ENCODE results near the gene EFEMP2. TPM values are rescaled to one million over a fixed set of nuclear protein-coding genes. Genes with fewer than 3 reads are reported as not detected.
A peak's percentile ranks its signal among the peaks of the same experiment; 100 is the strongest.

EFEMP2 gene
- total RNA-seq, 1 donor from 2014 or later, result 9.2 TPM

DNA sequence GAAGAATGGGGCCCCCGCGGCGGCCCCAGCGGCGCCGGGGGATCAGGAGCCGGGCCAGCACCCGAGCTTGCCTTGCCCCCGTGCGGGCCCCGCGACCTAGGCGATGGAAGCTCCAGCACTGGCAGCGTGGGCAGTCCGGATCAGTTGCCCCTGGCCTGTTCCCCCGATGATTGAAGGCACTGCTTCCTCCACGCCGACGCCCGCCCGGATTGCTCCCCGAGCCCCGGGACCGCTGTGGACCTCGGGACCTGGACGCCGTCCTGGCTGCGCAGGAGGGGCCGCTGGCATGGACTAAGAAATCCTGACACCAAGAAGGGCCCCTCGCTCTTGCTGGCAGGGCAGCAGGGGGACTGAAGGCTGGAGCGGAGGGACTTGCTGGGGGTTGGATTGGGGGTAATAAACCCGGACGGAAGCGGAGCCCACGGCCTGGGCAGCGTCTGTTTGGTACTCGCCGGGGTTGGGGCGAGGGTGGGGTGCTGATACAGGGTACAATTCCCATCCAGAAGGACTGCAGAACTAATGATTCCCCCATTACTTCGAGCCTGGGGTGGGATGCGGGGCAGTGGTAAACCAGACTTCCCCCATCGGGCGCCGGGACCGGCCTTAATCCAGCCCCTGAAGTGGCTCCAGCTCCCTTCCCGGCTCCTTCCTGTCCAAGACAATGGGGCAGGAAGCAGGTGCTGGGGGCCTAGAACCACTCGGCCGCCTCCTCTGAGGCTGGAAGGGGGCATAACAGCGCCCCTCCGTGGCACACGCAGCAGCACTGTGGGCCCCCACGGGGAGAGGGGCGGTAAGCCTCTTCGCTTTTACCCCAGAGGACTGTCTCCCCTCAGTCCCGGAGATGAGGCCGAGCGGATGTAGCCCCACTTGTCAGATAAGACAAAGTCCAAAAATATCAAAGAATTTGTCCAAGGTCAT lies 18.9 kb upstream of the EFEMP2 start:
- peaks cover 14% of the 10 kb centered on the region for H4K20me1 ChIP-seq (ENCODE audit: low read depth)
- no peaks in the 10 kb centered on the region for H3K36me3 ChIP-seq
- peak overlapping the region; percentile 86 for H3K4me3 Mint-ChIP-seq
- peaks cover 50% of the 10 kb centered on the region for H3K4me1 Mint-ChIP-seq
- H3K4me1 ChIP-seq, result peaks cover 24% of the 10 kb centered on the region
- no peaks in the 10 kb centered on the region for H3K9me3 Mint-ChIP-seq
- peak; percentile 79 for DNase-seq (ENCODE audit: low spot score)
- H3K9ac ChIP-seq, result no peak overlapping the region
- peaks cover 10% of the 10 kb centered on the region for H3K27me3 Mint-ChIP-seq (ENCODE audit: insufficient read depth, low read depth)
- no peak overlapping the region for H3K27ac ChIP-seq
- H3K27me3 ChIP-seq, result peaks cover 24% of the 10 kb centered on the region
- H3F3A ChIP-seq (ENCODE audit: low read depth), result peaks cover 45% of the 10 kb centered on the region
- peak overlapping the region; percentile 66 for H3K4me3 ChIP-seq
- peak overlapping the region; percentile 91 for H3K4me2 ChIP-seq
- peak overlapping the region; percentile 15 for H2AFZ ChIP-seq (replicated peaks)
- no peak for TF ChIP-seq EZH2 (IDR thresholded peaks at IDR 0.05)
- TF ChIP-seq, protein P1, sequence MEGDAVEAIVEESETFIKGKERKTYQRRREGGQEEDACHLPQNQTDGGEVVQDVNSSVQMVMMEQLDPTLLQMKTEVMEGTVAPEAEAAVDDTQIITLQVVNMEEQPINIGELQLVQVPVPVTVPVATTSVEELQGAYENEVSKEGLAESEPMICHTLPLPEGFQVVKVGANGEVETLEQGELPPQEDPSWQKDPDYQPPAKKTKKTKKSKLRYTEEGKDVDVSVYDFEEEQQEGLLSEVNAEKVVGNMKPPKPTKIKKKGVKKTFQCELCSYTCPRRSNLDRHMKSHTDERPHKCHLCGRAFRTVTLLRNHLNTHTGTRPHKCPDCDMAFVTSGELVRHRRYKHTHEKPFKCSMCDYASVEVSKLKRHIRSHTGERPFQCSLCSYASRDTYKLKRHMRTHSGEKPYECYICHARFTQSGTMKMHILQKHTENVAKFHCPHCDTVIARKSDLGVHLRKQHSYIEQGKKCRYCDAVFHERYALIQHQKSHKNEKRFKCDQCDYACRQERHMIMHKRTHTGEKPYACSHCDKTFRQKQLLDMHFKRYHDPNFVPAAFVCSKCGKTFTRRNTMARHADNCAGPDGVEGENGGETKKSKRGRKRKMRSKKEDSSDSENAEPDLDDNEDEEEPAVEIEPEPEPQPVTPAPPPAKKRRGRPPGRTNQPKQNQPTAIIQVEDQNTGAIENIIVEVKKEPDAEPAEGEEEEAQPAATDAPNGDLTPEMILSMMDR (IDR thresholded peaks at IDR 0.05), result peak; percentile 52
- no peak for TF ChIP-seq EZH2phosphoT487 (IDR thresholded peaks at IDR 0.05)
- peaks cover 5% of the 10 kb centered on the region for H3K36me3 Mint-ChIP-seq
- H3K27ac Mint-ChIP-seq, result no peak overlapping the region
- H3K79me2 ChIP-seq (ENCODE audit: low read depth), result peaks cover 27% of the 10 kb centered on the region
- H3K9me3 ChIP-seq (ENCODE audit: low read depth), result no peaks in the 10 kb centered on the region

DNA sequence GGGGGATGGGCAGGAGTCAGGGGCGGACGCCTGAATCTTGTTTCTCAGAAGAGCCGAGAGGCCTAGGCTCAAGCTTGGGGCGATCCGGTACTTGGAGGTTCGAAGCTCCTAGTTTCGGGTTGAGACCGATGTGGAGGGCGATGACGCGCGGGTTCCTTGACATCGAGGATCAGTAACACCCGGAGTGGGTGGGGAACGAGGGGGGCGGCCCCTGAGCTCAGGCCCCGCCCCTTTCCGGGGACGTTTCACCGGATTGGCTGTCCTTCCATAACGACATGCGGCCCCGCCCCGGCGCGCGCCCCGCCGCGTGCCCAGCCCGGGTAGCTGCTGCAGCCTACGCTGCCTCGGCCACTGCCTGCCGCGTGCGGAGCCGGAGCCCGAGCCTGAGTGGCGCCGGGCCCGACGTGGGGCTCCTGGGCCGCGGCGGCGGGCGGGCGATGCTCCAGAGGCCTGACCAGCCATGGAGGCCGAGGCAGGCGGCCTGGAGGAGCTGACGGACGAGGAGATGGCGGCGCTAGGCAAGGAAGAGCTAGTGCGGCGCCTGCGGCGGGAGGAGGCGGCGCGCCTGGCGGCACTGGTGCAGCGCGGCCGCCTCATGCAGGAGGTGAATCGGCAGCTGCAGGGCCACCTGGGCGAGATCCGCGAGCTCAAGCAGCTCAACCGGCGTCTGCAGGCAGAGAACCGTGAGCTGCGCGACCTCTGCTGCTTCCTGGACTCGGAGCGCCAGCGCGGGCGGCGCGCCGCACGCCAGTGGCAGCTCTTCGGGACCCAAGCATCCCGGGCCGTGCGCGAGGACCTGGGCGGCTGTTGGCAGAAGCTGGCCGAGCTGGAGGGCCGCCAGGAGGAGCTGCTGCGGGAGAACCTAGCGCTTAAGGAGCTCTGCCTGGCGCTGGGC lies 18.0 kb upstream of the EFEMP2 start, which contains the start of gene CCDC85B:
Gene CCDC85B, plus strand, starts transcription at position 350 of the 895 bp plus-strand sequence. Its CDS starts 111 bp downstream, at position 461.
- peak; percentile 96 for DNase-seq (ENCODE audit: low spot score)
- H3K36me3 ChIP-seq, result no peaks in the 10 kb centered on the region
- H3K27ac ChIP-seq, result no peak within 1 kb of the TSS
- no peak within 1 kb of the TSS for H3K9ac ChIP-seq
- H3K4me3 Mint-ChIP-seq, result peak within 1 kb of the TSS; percentile 98
- H3K27me3 Mint-ChIP-seq (ENCODE audit: insufficient read depth, low read depth), result peaks cover 8% of the 10 kb centered on the region
- peak within 1 kb of the TSS; percentile 66 for H3K4me3 ChIP-seq
- peaks cover 18% of the 10 kb centered on the region for H3K27me3 ChIP-seq
- peak within 1 kb of the TSS; percentile 91 for H3K27ac Mint-ChIP-seq
- H3K9me3 Mint-ChIP-seq, result no peaks in the 10 kb centered on the region
- peak within 1 kb of the TSS; percentile 91 for H3K4me2 ChIP-seq
- peaks cover 24% of the 10 kb centered on the region for H3K4me1 ChIP-seq
- no peaks in the 10 kb centered on the region for H3K9me3 ChIP-seq (ENCODE audit: low read depth)
- peak; percentile 54 for TF ChIP-seq EZH2 (IDR thresholded peaks at IDR 0.05)
- TF ChIP-seq, protein P1 (IDR thresholded peaks at IDR 0.05), result peak; percentile 40
- TF ChIP-seq EZH2phosphoT487 (IDR thresholded peaks at IDR 0.05), result peak; percentile 31
- peaks cover 51% of the 10 kb centered on the region for H3K4me1 Mint-ChIP-seq
- H2AFZ ChIP-seq (replicated peaks), result peak within 1 kb of the TSS; percentile 20
- H4K20me1 ChIP-seq (ENCODE audit: low read depth), result peaks cover 14% of the 10 kb centered on the region
- peaks cover 48% of the 10 kb centered on the region for H3F3A ChIP-seq (ENCODE audit: low read depth)
- peaks cover 8% of the 10 kb centered on the region for H3K36me3 Mint-ChIP-seq
- peaks cover 31% of the 10 kb centered on the region for H3K79me2 ChIP-seq (ENCODE audit: low read depth)

DNA sequence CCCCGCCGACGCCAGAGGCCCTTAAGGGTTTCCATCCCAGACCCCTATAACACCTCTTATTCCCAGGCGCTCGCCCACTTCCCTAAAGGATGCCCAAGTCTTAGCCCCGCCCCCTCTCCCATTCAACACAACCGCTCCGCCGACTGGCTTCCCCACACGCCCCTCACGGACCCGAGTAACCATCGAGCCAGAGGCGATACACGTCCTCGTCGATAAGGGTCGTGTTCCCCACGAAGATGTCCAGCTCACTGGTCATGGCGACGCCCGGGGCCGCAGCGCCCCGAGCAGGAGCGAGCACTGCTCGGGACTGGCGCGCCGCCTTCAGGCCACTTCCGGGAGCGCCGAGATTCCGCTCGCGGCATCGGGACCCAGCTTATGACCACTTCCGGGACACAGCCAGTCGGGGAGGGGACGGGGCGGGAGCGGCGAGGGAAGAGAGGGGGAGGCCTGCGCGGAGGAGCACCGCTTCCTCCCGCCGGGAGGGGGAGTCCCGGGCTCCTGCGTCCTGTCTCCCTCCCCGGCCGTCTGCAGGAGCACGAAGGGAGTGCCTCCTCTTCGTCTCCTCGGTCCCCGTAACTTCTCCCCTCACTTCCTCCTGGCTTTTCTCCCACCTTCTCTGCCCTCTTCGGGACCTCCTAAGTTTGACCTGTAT lies 15.7 kb upstream of the EFEMP2 start, which contains the start of gene FIBP:
Gene FIBP, minus strand, starts transcription at position 309 of the 652 bp plus-strand sequence. Its CDS starts 53 bp downstream, at position 256.
- Histone ChIP-seq H3K79me2 (ENCODE audit: low read depth) (peaks cover 31% of the 10 kb centered on the region), H3K36me3 (peaks cover 4% of the 10 kb centered on the region), H3K4me2 (peak within 1 kb of the TSS; percentile 98), H3F3A (ENCODE audit: low read depth) (peaks cover 53% of the 10 kb centered on the region), H3K27me3 (peaks cover 18% of the 10 kb centered on the region), H3K9me3 (ENCODE audit: low read depth) (no peaks in the 10 kb centered on the region), H3K9ac (peak within 1 kb of the TSS; percentile 58), H4K20me1 (ENCODE audit: low read depth) (peaks cover 28% of the 10 kb centered on the region), H3K27ac (peak within 1 kb of the TSS; percentile 82), H2AFZ (replicated peaks) (peak within 1 kb of the TSS; percentile 87), H3K4me3 (peak within 1 kb of the TSS; percentile 66), H3K4me1 (peaks cover 21% of the 10 kb centered on the region)
- Mint-ChIP-seq H3K27ac (peak within 1 kb of the TSS; percentile 91), H3K27me3 (ENCODE audit: insufficient read depth, low read depth) (peaks cover 8% of the 10 kb centered on the region), H3K9me3 (no peaks in the 10 kb centered on the region), H3K4me1 (peaks cover 52% of the 10 kb centered on the region), H3K36me3 (peaks cover 21% of the 10 kb centered on the region), H3K4me3 (peak within 1 kb of the TSS; percentile 98)
- peak; percentile 98 for DNase-seq (ENCODE audit: low spot score)
- TF ChIP-seq, protein P1 (IDR thresholded peaks at IDR 0.05), result peak; percentile 78
- TF ChIP-seq EZH2 (IDR thresholded peaks at IDR 0.05), result no peak

Measured in neural progenitor cell (in vitro differentiated cells).